Measurements from ENCODE around the gene STRAP. TPM values are rescaled to one million over a fixed set of nuclear protein-coding genes. Genes with fewer than 3 reads are reported as not detected.

The STRAP gene
- 140 and 258 TPM in 2 replicates for total RNA-seq (ENCODE audit: low replicate concordance)
- long read RNA-seq, transcript STRAP-202 (10 exons, 1,866 nt): major isoform, 997 of 1,104 reads
- long read RNA-seq, transcript STRAP-206 (9 exons, 1,698 nt): minor isoform, 56 of 1,104 reads
- long read RNA-seq, partial matches to known transcripts: 12 of 1,104 reads
- long read RNA-seq, other reads (novel, unspliced or antisense): 36 of 1,104 reads

GRCh38 chr12:15882118-15882971 lies at the start of gene STRAP:
Gene STRAP, plus strand, starts transcription at chr12:15882387. Its CDS starts 321 bp downstream, at chr12:15882708.
- no peaks in the 10 kb centered on the region for H3K9me3 Mint-ChIP-seq
- no peak for TF ChIP-seq CTCF (conservative IDR thresholded peaks at IDR 0.05)
- peak; percentile 97 for DNase-seq (ENCODE audit: extremely low spot score, unreplicated experiment)
- peaks cover 33% of the 10 kb centered on the region for H3K36me3 Mint-ChIP-seq
- peak within 1 kb of the TSS; percentile 96 for H3K4me3 Mint-ChIP-seq
- H3K27ac Mint-ChIP-seq: peak within 1 kb of the TSS; percentile 100
- peaks cover 20% of the 10 kb centered on the region for H3K4me1 Mint-ChIP-seq (ENCODE audit: unreplicated experiment)
- H3K27me3 Mint-ChIP-seq: no peaks in the 10 kb centered on the region

GRCh38 chr12:15834575-15834974 lies 47.6 kb upstream of the STRAP start:
- no peaks in the 10 kb centered on the region for H3K4me1 Mint-ChIP-seq (ENCODE audit: unreplicated experiment)
- no peak for TF ChIP-seq CTCF (conservative IDR thresholded peaks at IDR 0.05)
- no peaks in the 10 kb centered on the region for H3K9me3 Mint-ChIP-seq
- H3K27ac Mint-ChIP-seq: no peak overlapping the region
- H3K4me3 Mint-ChIP-seq: no peak overlapping the region
- peaks cover 6% of the 10 kb centered on the region for H3K36me3 Mint-ChIP-seq
- no peak for DNase-seq (ENCODE audit: extremely low spot score, unreplicated experiment)
- peaks cover 38% of the 10 kb centered on the region for H3K27me3 Mint-ChIP-seq

GRCh38 chr12:15837141-15837790 lies 44.9 kb upstream of the STRAP start:
- no peaks in the 10 kb centered on the region for H3K4me1 Mint-ChIP-seq (ENCODE audit: unreplicated experiment)
- no peak for TF ChIP-seq CTCF (conservative IDR thresholded peaks at IDR 0.05)
- no peaks in the 10 kb centered on the region for H3K36me3 Mint-ChIP-seq
- H3K9me3 Mint-ChIP-seq: no peaks in the 10 kb centered on the region
- H3K4me3 Mint-ChIP-seq: no peak overlapping the region
- no peak overlapping the region for H3K27ac Mint-ChIP-seq
- no peak for DNase-seq (ENCODE audit: extremely low spot score, unreplicated experiment)
- H3K27me3 Mint-ChIP-seq: peaks cover 28% of the 10 kb centered on the region

GRCh38 chr12:15839041-15839440 lies 43.1 kb upstream of the STRAP start:
- H3K27ac Mint-ChIP-seq: no peak overlapping the region
- no peak for TF ChIP-seq CTCF (conservative IDR thresholded peaks at IDR 0.05)
- no peak for DNase-seq (ENCODE audit: extremely low spot score, unreplicated experiment)

GRCh38 chr12:15839682-15840081 lies 42.5 kb upstream of the STRAP start:
- no peak overlapping the region for H3K27ac Mint-ChIP-seq
- no peak for DNase-seq (ENCODE audit: extremely low spot score, unreplicated experiment)
- H3K9me3 Mint-ChIP-seq: no peaks in the 10 kb centered on the region
- H3K27me3 Mint-ChIP-seq: peaks cover 26% of the 10 kb centered on the region
- TF ChIP-seq CTCF (conservative IDR thresholded peaks at IDR 0.05): no peak
- no peak overlapping the region for H3K4me3 Mint-ChIP-seq
- H3K4me1 Mint-ChIP-seq (ENCODE audit: unreplicated experiment): no peaks in the 10 kb centered on the region
- H3K36me3 Mint-ChIP-seq: no peaks in the 10 kb centered on the region

More at GRCh38 chr12:15839041-15839440, 43.1 kb upstream of the STRAP start:
- no peak overlapping the region for H3K4me3 Mint-ChIP-seq
- H3K4me1 Mint-ChIP-seq (ENCODE audit: unreplicated experiment): no peaks in the 10 kb centered on the region
- H3K9me3 Mint-ChIP-seq: no peaks in the 10 kb centered on the region
- H3K36me3 Mint-ChIP-seq: no peaks in the 10 kb centered on the region
- H3K27me3 Mint-ChIP-seq: peaks cover 21% of the 10 kb centered on the region
